PC-3 (cell line): ENCODE results near the gene ELP6.

ENCODE experiments used
- EZH2 ChIP-seq: fragments of 300-600 bp; sonication (generic); IDR thresholded peaks from one replicate; pipeline ENCODE4 v1.6.1; 2017; ENCODE audit warnings: antibody characterized with exemption, mild to moderate bottlenecking, low read length; ENCODE audit not compliant: unreplicated experiment
- TF ChIP-seq, protein P1 (sequence below): fragments of 300-600 bp; sonication (generic); conservative IDR thresholded peaks from 2 replicates; pipeline ENCODE4 v1.5.1; 2017; ENCODE audit warnings: antibody characterized with exemption, low read depth, mild to moderate bottlenecking, low read length

DNA sequence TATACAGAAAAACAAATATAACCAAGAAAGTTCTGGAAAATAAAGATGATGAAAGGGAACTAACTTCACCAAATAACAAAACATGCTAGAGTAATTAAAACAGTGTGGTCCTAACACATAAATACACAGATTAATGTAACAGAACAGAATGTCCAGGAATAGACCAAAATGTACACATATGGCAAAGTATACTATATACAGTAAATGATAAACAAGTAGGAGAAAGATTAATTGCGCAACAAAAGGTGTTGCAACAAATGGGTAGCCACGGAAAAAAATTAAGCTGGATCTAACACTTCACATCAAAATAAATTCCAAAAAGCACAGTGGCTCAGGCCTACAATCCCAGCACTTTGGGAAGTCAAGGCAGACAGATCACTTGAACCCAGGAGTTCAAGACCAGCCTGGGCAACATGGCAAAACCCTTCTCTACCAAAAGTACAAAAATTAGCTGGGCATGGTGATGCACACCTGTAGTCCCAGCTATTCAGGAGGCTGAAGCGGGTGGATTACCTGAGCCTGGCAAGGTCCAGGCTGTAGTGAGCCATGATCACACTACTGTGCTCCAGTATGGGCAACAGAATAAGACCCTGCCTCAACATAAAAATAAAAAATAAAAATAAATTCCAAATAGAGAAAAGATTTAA is 57.6 kb downstream of the ELP6 start:
- TF ChIP-seq, protein P1, sequence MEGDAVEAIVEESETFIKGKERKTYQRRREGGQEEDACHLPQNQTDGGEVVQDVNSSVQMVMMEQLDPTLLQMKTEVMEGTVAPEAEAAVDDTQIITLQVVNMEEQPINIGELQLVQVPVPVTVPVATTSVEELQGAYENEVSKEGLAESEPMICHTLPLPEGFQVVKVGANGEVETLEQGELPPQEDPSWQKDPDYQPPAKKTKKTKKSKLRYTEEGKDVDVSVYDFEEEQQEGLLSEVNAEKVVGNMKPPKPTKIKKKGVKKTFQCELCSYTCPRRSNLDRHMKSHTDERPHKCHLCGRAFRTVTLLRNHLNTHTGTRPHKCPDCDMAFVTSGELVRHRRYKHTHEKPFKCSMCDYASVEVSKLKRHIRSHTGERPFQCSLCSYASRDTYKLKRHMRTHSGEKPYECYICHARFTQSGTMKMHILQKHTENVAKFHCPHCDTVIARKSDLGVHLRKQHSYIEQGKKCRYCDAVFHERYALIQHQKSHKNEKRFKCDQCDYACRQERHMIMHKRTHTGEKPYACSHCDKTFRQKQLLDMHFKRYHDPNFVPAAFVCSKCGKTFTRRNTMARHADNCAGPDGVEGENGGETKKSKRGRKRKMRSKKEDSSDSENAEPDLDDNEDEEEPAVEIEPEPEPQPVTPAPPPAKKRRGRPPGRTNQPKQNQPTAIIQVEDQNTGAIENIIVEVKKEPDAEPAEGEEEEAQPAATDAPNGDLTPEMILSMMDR, result no peak
- TF ChIP-seq EZH2, result no peak
